B cell (primary cell): ENCODE results near the gene PHLDB2. TPM values are rescaled to one million over a fixed set of nuclear protein-coding genes. Genes with fewer than 3 reads are reported as not detected.

Experiments
- ATAC-seq: fragments of 200-7000 bp; cut with Tn5 transposase; one replicate; pipeline ENCODE4 v1.10.0; 2021; ENCODE audit warnings: low read depth, mild to moderate bottlenecking, moderate number of reproducible peaks, moderate library complexity
- CTCF ChIA-PET: fragments of 350-600 bp; sonication (Branson Sonifier 250); formaldehyde crosslinking; loops from one replicate; lab custom pipeline; 2021; ENCODE audit warnings: antibody characterized with exemption, inconsistent platforms; lab: Charles Lee
- POLR2A ChIA-PET: fragments of 350-600 bp; sonication (Branson Sonifier 250); formaldehyde crosslinking; loops from one replicate; lab custom pipeline; 2021; ENCODE audit warnings: antibody characterized with exemption; lab: Charles Lee
- DNase-seq: peaks from one replicate; pipeline ENCODE4 v3.0.0; 2013
- H2AFZ ChIP-seq: 2 replicates; pipeline ENCODE4 v1.6.1; 2012; ENCODE audit warnings: mild to moderate bottlenecking, low read depth, low read length; ENCODE audit not compliant: insufficient read depth, poor library complexity, severe bottlenecking
- H3K27ac ChIP-seq, 2 donors: 1 replicate in 1 of 2; 2 replicates in 1 of 2; pipeline ENCODE4 v1.5.1; 2012 to 2013; ENCODE audit warnings: low read length in 2 of 2, mild to moderate bottlenecking in 2 of 2, moderate library complexity in 1 of 2
- H3K27me3 ChIP-seq, 4 experiments: fragments of 200-600 bp in 1 of 4; sonication (generic) in 1 of 4; replicated peaks in 1 of 4; 1 replicate in 2 of 4; 2 replicates in 2 of 4; pipeline versions ENCODE4 v1.6.1 to v1.7.0; 2013 to 2016; ENCODE audit warnings: low read length in 3 of 4, mild to moderate bottlenecking in 2 of 4, mixed read lengths in 1 of 4, moderate library complexity in 1 of 4; ENCODE audit not compliant: insufficient read depth in 4 of 4, control insufficient read depth in 3 of 4; ENCODE audit errors: control extremely low read depth in 1 of 4
- H3K36me3 ChIP-seq, 2 experiments: replicated peaks in 1 of 2; 1 replicate in 1 of 2; 2 replicates in 1 of 2; pipeline versions ENCODE4 v1.6.1 to v1.7.1; 2013; ENCODE audit warnings: low read length in 1 of 2; ENCODE audit not compliant: insufficient read depth in 2 of 2, control insufficient read depth in 1 of 2; ENCODE audit errors: control extremely low read depth in 1 of 2, extremely low read depth in 1 of 2
- H3K4me1 ChIP-seq, 2 donors: fragments of 200-600 bp in 1 of 2; sonication (generic) in 1 of 2; 1 replicate in 1 of 2; 2 replicates in 1 of 2; pipeline versions ENCODE4 v1.5.1 to v1.6.1; 2013 to 2017; ENCODE audit warnings: low read length in 2 of 2; ENCODE audit not compliant: control insufficient read depth in 2 of 2, insufficient read depth in 2 of 2
- H3K4me2 ChIP-seq: replicated peaks from 2 replicates; pipeline ENCODE3; 2012; ENCODE audit warnings: mild to moderate bottlenecking, low read depth, low read length; ENCODE audit not compliant: poor library complexity, severe bottlenecking
- H3K4me3 ChIP-seq, 5 experiments: fragments of 200-600 bp in 1 of 5; sonication (generic) in 1 of 5; 1 replicate in 3 of 5; 2 replicates in 2 of 5; pipeline versions ENCODE4 v1.5.1 to v1.7.0; 2011 to 2016; ENCODE audit warnings: low read length in 4 of 5, mild to moderate bottlenecking in 4 of 5, low read depth in 2 of 5, control low read depth in 1 of 5, moderate library complexity in 1 of 5; ENCODE audit not compliant: insufficient read depth in 1 of 5; ENCODE audit errors: control extremely low read depth in 1 of 5, extremely low read depth in 1 of 5
- H3K79me2 ChIP-seq: fragments of 200-600 bp; sonication (generic); one replicate; pipeline ENCODE4 v1.6.0; 2016; ENCODE audit warnings: low read length; ENCODE audit not compliant: control insufficient read depth, insufficient read depth
- H3K9ac ChIP-seq: fragments of 200-600 bp; sonication (generic); 2 replicates; pipeline ENCODE4 v1.6.1; 2017; ENCODE audit warnings: mild to moderate bottlenecking, low read length, moderate library complexity
- H3K9me3 ChIP-seq, 3 donors: one replicate each; pipeline versions ENCODE4 v1.6.1 to v1.7.1; 2013; ENCODE audit warnings: low read length in 2 of 3; ENCODE audit not compliant: control insufficient read depth in 2 of 3, insufficient read depth in 1 of 3; ENCODE audit errors: control extremely low read depth in 1 of 3
- H4K20me1 ChIP-seq: 2 replicates; pipeline ENCODE4 v1.6.0; 2012; ENCODE audit warnings: mild to moderate bottlenecking, low read length; ENCODE audit not compliant: insufficient read depth, control insufficient read depth, poor library complexity, severe bottlenecking
- H3K27ac Mint-ChIP-seq: one replicate; pipeline ENCODE4 v1.8.0; 2021; ENCODE audit warnings: mixed read lengths
- H3K27me3 Mint-ChIP-seq: one replicate; pipeline ENCODE4 v1.8.0; 2021; ENCODE audit warnings: mixed read lengths
- H3K4me1 Mint-ChIP-seq: one replicate; pipeline ENCODE4 v1.8.0; 2021; ENCODE audit warnings: mixed read lengths
- H3K4me3 Mint-ChIP-seq: one replicate; pipeline ENCODE4 v1.8.0; 2021; ENCODE audit warnings: mixed read lengths
- H3K9me3 Mint-ChIP-seq: one replicate; pipeline ENCODE4 v1.8.0; 2022; ENCODE audit warnings: mixed read lengths; ENCODE audit not compliant: insufficient read depth
- EZH2 ChIP-seq: IDR thresholded peaks from 2 replicates; pipeline ENCODE4 v1.6.1; 2012; ENCODE audit warnings: borderline replicate concordance, low read depth, mild to moderate bottlenecking, moderate library complexity, low read length; ENCODE audit not compliant: insufficient read depth, poor library complexity, severe bottlenecking
- WGBS: methylation state at CpG from one replicate; pipeline ENCODE4 v1.1.5; 2013; ENCODE audit warnings: missing lambda C conversion rate; ENCODE audit not compliant: insufficient coverage; 5-methylcytosine and 5-hydroxymethylcytosine counted together
- intact Hi-C: fragments of 100-400 bp; cut with micrococcal nuclease; formaldehyde crosslinking; loops from one replicate; pipeline ENCODE4 v1.10.0; 2022
- polyA plus RNA-seq: library from polyadenylated mRNA; depleted of rRNA; stranded (reverse); fragments of >200 nt; gene quantifications from 2 replicates; pipeline ENCODE4 v1.2.3, GENCODE V29; 2012
- total RNA-seq, 2 donors: library from RNA; stranded (reverse); fragments of 120-200 nt in 1 of 2; gene quantifications; 1 replicate in 1 of 2; 2 replicates in 1 of 2; pipeline versions ENCODE4 v1.2.3 to v1.2.4, GENCODE V29; 2013 to 2022
- TF ChIP-seq, protein P1 (sequence below): fragments of 200-600 bp; IDR thresholded peaks from one replicate; pipeline ENCODE4 v1.8.0; 2022; ENCODE audit warnings: antibody characterized with exemption, mild to moderate bottlenecking

PHLDB2 gene
- total and polyA plus RNA-seq, 2 donors (not counting 1 experiment from before 2014, with no cell fraction given), result 1.3 to 6.3 TPM

DNA sequence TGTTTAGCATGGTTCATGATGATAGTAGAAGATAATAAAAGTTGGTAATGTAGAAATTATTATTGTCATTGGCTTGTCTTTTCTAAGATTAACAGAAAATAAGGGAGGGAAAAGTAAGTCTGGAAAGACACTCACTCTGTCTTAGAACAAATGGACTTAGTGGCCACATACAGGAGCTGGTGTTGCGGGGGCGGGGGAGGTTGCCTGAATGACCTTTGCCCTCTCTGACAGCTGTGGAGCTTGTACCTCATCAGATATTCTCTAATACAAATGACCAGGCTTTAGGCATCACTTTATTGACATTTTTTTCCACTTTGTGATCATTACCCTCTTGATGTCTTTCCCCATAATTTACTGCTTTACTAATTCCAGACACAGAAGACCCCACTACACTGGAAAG, 145.6 kb downstream of the PHLDB2 start:
- TF ChIP-seq EZH2, result no peak
- TF ChIP-seq, protein P1, sequence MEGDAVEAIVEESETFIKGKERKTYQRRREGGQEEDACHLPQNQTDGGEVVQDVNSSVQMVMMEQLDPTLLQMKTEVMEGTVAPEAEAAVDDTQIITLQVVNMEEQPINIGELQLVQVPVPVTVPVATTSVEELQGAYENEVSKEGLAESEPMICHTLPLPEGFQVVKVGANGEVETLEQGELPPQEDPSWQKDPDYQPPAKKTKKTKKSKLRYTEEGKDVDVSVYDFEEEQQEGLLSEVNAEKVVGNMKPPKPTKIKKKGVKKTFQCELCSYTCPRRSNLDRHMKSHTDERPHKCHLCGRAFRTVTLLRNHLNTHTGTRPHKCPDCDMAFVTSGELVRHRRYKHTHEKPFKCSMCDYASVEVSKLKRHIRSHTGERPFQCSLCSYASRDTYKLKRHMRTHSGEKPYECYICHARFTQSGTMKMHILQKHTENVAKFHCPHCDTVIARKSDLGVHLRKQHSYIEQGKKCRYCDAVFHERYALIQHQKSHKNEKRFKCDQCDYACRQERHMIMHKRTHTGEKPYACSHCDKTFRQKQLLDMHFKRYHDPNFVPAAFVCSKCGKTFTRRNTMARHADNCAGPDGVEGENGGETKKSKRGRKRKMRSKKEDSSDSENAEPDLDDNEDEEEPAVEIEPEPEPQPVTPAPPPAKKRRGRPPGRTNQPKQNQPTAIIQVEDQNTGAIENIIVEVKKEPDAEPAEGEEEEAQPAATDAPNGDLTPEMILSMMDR, result no peak
- no CpG with 5 or more reads among the region's 2 CpGs for WGBS
- no peak for ATAC-seq
- no peaks in the 10 kb centered on the region for H4K20me1 ChIP-seq
- no peaks in the 10 kb centered on the region for H3K36me3 ChIP-seq
- peaks cover 2% of the 10 kb centered on the region in 2 donors for H3K4me1 ChIP-seq
- no peak overlapping the region for H3K4me2 ChIP-seq
- H3K4me3 ChIP-seq, result no peak overlapping the region
- H3K9ac ChIP-seq, result no peak overlapping the region
- no peak for DNase-seq
- H2AFZ ChIP-seq, result no peak overlapping the region
- no peaks in the 10 kb centered on the region for H3K27me3 Mint-ChIP-seq
- peaks cover 0 to 5% (median 0%) of the 10 kb centered on the region in 4 experiments for H3K27me3 ChIP-seq
- H3K79me2 ChIP-seq, result no peaks in the 10 kb centered on the region
- no peaks in the 10 kb centered on the region for H3K9me3 Mint-ChIP-seq
- intact Hi-C loops, result no loop called here
- H3K9me3 ChIP-seq, result no peaks in the 10 kb centered on the region
- H3K4me3 Mint-ChIP-seq, result no peak overlapping the region
- no peak overlapping the region for H3K27ac ChIP-seq
- H3K4me1 Mint-ChIP-seq, result peaks cover 2% of the 10 kb centered on the region
- POLR2A ChIA-PET, result no interaction called here
- H3K27ac Mint-ChIP-seq, result no peak overlapping the region
- CTCF ChIA-PET, result interaction anchor here (1.0 to 1.5 kb wide), 2 partner anchors 9 to 15 kb away, joined by 3 to 6 read pairs; no protein-coding TSS in a partner anchor

DNA sequence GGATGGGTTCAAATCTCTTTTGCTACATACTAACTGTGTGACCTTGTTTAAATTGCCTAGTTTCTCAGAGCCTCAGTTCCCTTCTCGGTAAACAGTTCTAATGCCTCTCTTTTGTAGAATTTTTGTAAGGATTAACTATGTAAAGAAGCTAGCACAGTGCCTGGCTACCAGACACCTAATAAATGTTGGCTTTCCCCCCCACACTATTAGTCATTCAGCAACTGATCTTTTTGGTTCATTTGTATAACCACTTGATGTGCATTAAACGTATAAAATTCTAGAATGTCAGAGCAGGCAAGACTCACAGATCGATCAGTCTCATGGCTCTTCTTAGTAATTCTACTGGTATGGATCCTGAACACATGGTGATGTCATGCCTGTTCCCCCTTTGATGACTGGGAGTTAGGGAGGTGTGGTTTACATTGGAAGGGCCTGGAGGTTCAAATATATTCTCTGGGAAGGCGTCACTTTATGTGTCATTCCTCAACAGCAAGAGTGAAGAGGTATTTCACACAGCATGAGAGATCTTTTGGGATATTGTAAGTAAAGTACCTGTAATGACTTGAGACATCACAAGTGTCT, 146.1 kb downstream of the PHLDB2 start:
- no peak for DNase-seq
- H3K4me3 Mint-ChIP-seq, result no peak overlapping the region
- no peaks in the 10 kb centered on the region for H3K36me3 ChIP-seq
- H3K4me3 ChIP-seq, result no peak overlapping the region
- no peak overlapping the region for H3K27ac ChIP-seq
- no peaks in the 10 kb centered on the region for H4K20me1 ChIP-seq
- no peak overlapping the region for H3K9ac ChIP-seq
- no peak overlapping the region for H3K27ac Mint-ChIP-seq
- no peaks in the 10 kb centered on the region for H3K27me3 ChIP-seq
- ATAC-seq, result no peak
- H3K27me3 Mint-ChIP-seq, result no peaks in the 10 kb centered on the region
- no peaks in the 10 kb centered on the region for H3K79me2 ChIP-seq
- H3K4me1 ChIP-seq, result no peaks in the 10 kb centered on the region
- no peaks in the 10 kb centered on the region for H3K9me3 ChIP-seq
- TF ChIP-seq, protein P1, result no peak
- no peak for TF ChIP-seq EZH2
- H2AFZ ChIP-seq, result no peak overlapping the region
- H3K4me1 Mint-ChIP-seq, result no peaks in the 10 kb centered on the region
- CTCF ChIA-PET, result interaction anchor here (0.6 to 1.5 kb wide), 2 partner anchors 9 to 338 kb away, joined by 4 to 6 read pairs; no protein-coding TSS in a partner anchor
- intact Hi-C loops, result no loop called here
- WGBS, result 81% methylated on average over 3 of the region's 4 CpGs
- H3K9me3 Mint-ChIP-seq, result no peaks in the 10 kb centered on the region
- POLR2A ChIA-PET, result no interaction called here
- no peak overlapping the region for H3K4me2 ChIP-seq
